Epidermal melanocyte (primary cell): ENCODE results near the gene TAP1.

Experiments used
- DNase-seq: peaks from one replicate; pipeline ENCODE4 v3.0.0; 2011; ENCODE audit warnings: low spot score; ENCODE audit not compliant: insufficient read length

The TAP1 gene

GRCh38 chr6:32860674-32861073, 7.2 kb upstream of the TAP1 start:
- no peak for DNase-seq

GRCh38 chr6:32858194-32858593, 4.7 kb upstream of the TAP1 start:
- DNase-seq, result no peak

- no peak for DNase-seq
Measured at GRCh38 chr6:32857156-32857891, 3.8 kb upstream of the TAP1 start.

GRCh38 chr6:32855467-32856174, 2.1 kb upstream of the TAP1 start:
- DNase-seq, result no peak

- DNase-seq, result peak; percentile 26
Measured at GRCh38 chr6:32854376-32855178, 1.1 kb upstream of the TAP1 start.

- DNase-seq, result no peak
Measured at GRCh38 chr6:32852844-32853540, 512 bp downstream of the TAP1 start.

GRCh38 chr6:32852018-32852843, 1.3 kb downstream of the TAP1 start:
- DNase-seq, result peak; percentile 22

- DNase-seq, result no peak
Measured at GRCh38 chr6:32851025-32851424, 2.5 kb downstream of the TAP1 start.

GRCh38 chr6:32849126-32849525, 4.4 kb downstream of the TAP1 start:
- DNase-seq, result no peak

- no peak for DNase-seq
Measured at GRCh38 chr6:32847795-32848194, 5.7 kb downstream of the TAP1 start.

- DNase-seq, result no peak
Measured at GRCh38 chr6:32847004-32847403, 6.5 kb downstream of the TAP1 start.

- DNase-seq, result no peak
Measured at GRCh38 chr6:32845384-32845884, 8.1 kb downstream of the TAP1 start.

GRCh38 chr6:32844839-32845383, 8.6 kb downstream of the TAP1 start:
- no peak for DNase-seq

GRCh38 chr6:32843979-32844838, 9.3 kb downstream of the TAP1 start, which contains the start of gene PSMB8:
PSMB8 (minus strand) TSS chr6:32844047; CDS start chr6:32843996, 51 bp downstream.
- DNase-seq, result peak; percentile 68

- DNase-seq, result no peak
Measured at GRCh38 chr6:32843331-32843978, 10.0 kb downstream of the TAP1 start.

GRCh38 chr6:32842690-32843089, 10.8 kb downstream of the TAP1 start:
- DNase-seq, result no peak

GRCh38 chr6:32842021-32842650, 11.4 kb downstream of the TAP1 start:
- no peak for DNase-seq

GRCh38 chr6:32840604-32841246, 12.8 kb downstream of the TAP1 start:
- no peak for DNase-seq
